Fibroblast of lung (primary cell): Measurements from ENCODE around the gene MNT. TPM values are rescaled to one million over a fixed set of nuclear protein-coding genes. Genes with fewer than 3 reads are reported as not detected.

ENCODE experiments used
- DNase-seq, 2 donors: peaks; one replicate each; pipeline versions ENCODE4 v3.0.0 to v3.0.0-alpha.2; 2010; ENCODE audit warnings: low read depth in 2 of 2
- H2AFZ ChIP-seq: 2 replicates; pipeline ENCODE4 v1.5.1; 2012; ENCODE audit warnings: low read length, control low read depth, inconsistent platforms
- H3K27ac ChIP-seq: 2 replicates; pipeline ENCODE4 v1.5.1; 2011; ENCODE audit warnings: low read length, control low read depth; ENCODE audit not compliant: insufficient read depth
- H3K27me3 ChIP-seq: 2 replicates; pipeline ENCODE4 v1.5.1; 2011; ENCODE audit warnings: mild to moderate bottlenecking, low read length; ENCODE audit not compliant: control insufficient read depth, insufficient read depth
- H3K36me3 ChIP-seq: 2 replicates; pipeline ENCODE4 v1.5.1; 2011; ENCODE audit warnings: low read length; ENCODE audit not compliant: control insufficient read depth, insufficient read depth
- H3K4me1 ChIP-seq: 2 replicates; pipeline ENCODE4 v1.5.1; 2011; ENCODE audit warnings: low read length; ENCODE audit not compliant: control insufficient read depth, insufficient read depth; ENCODE audit errors: extremely low read depth
- H3K4me2 ChIP-seq: 2 replicates; pipeline ENCODE4 v1.5.1; 2011; ENCODE audit warnings: low read length, control low read depth; ENCODE audit not compliant: insufficient read depth; ENCODE audit errors: extremely low read depth
- H3K4me3 ChIP-seq, 4 experiments: fragments of 200-600 bp in 1 of 4; sonication (generic) in 1 of 4; replicated peaks in 1 of 4; 2 replicates each; pipeline ENCODE4 v1.5.1; 2011 to 2016; ENCODE audit warnings: low read length in 4 of 4, low read depth in 3 of 4, mild to moderate bottlenecking in 3 of 4, control low read depth in 2 of 4, inconsistent platforms in 1 of 4, mixed read lengths in 1 of 4; ENCODE audit not compliant: insufficient read depth in 1 of 4; ENCODE audit errors: control extremely low read depth in 1 of 4
- H3K79me2 ChIP-seq: 2 replicates; pipeline ENCODE4 v1.5.1; 2012; ENCODE audit warnings: mild to moderate bottlenecking, low read length, inconsistent platforms; ENCODE audit not compliant: control insufficient read depth, insufficient read depth
- H3K9ac ChIP-seq: 2 replicates; pipeline ENCODE4 v1.5.1; 2011; ENCODE audit warnings: mild to moderate bottlenecking, low read length, control low read depth; ENCODE audit not compliant: insufficient read depth
- H3K9me3 ChIP-seq: 2 replicates; pipeline ENCODE4 v1.5.1; 2012; ENCODE audit warnings: low read depth, low read length; ENCODE audit not compliant: control insufficient read depth, insufficient read depth
- H4K20me1 ChIP-seq: 2 replicates; pipeline ENCODE4 v1.5.1; 2011; ENCODE audit warnings: low read length; ENCODE audit not compliant: control insufficient read depth, insufficient read depth; ENCODE audit errors: extremely low read depth
- CTCF ChIP-seq, 2 donors: IDR thresholded peaks in 1 of 2; conservative IDR thresholded peaks in 1 of 2; 1 replicate in 1 of 2; 2 replicates in 1 of 2; pipeline ENCODE4 v1.5.1; 2011 to 2012; ENCODE audit warnings: low read length in 2 of 2, control low read depth in 1 of 2, inconsistent platforms in 1 of 2, low read depth in 1 of 2, mild to moderate bottlenecking in 1 of 2
- EZH2 ChIP-seq: IDR thresholded peaks from 2 replicates; pipeline ENCODE4 v1.5.1; 2012; ENCODE audit warnings: low read length, control low read depth, mild to moderate bottlenecking; ENCODE audit errors: missing control alignments
- polyA plus RNA-seq, 2 donors: library from polyadenylated mRNA; depleted of rRNA in 1 of 2; stranded (reverse) in 1 of 2; unstranded in 1 of 2; fragments of >200 nt; gene quantifications; 2 replicates each; pipeline ENCODE4 v1.2.1, GENCODE V29; 2011 to 2012; ENCODE audit warnings: missing spikeins in 1 of 2
- total RNA-seq: library from RNA; depleted of rRNA; stranded (reverse); fragments of >200 nt; gene quantifications from 2 replicates; pipeline ENCODE4 v1.2.1, GENCODE V29; 2014

The MNT gene
- total and polyA plus RNA-seq, 2 donors (not counting 1 experiment from before 2014, with no cell fraction given) = 1.7 to 8.4 TPM

GRCh38 chr17:2376107-2376506 lies 24.8 kb downstream of the MNT start:
- TF ChIP-seq EZH2 = no peak
- TF ChIP-seq CTCF (conservative IDR thresholded peaks at IDR 0.05 in 1 of 2, IDR thresholded peaks at IDR 0.05 in 1 of 2; ENCODE audit: low read depth in 1 of 2, low read length in 2 of 2) = no peak
- Histone ChIP-seq H3K79me2 (no peaks in the 10 kb centered on the region), H3K36me3 (peaks cover 22% of the 10 kb centered on the region)

GRCh38 chr17:2375406-2375805 lies 25.5 kb downstream of the MNT start:
- Histone ChIP-seq H3K79me2 (no peaks in the 10 kb centered on the region), H4K20me1 (no peaks in the 10 kb centered on the region), H3K27me3 (no peaks in the 10 kb centered on the region), H3K9me3 (no peaks in the 10 kb centered on the region), H3K36me3 (peaks cover 22% of the 10 kb centered on the region), H3K4me3 (no peak overlapping the region), H3K27ac (no peak overlapping the region), H3K4me1 (no peaks in the 10 kb centered on the region), H3K9ac (no peak overlapping the region), H2AFZ (no peak overlapping the region), H3K4me2 (no peak overlapping the region)
- no peak for DNase-seq
- no peak for TF ChIP-seq EZH2
- TF ChIP-seq CTCF (conservative IDR thresholded peaks at IDR 0.05 in 1 of 2, IDR thresholded peaks at IDR 0.05 in 1 of 2; ENCODE audit: low read depth in 1 of 2, low read length in 2 of 2) = no peak

More at GRCh38 chr17:2376107-2376506, 24.8 kb downstream of the MNT start:
- H3K9ac ChIP-seq = no peak overlapping the region
- no peak overlapping the region for H2AFZ ChIP-seq
- no peak for DNase-seq
- no peak overlapping the region for H3K4me2 ChIP-seq
- H3K4me3 ChIP-seq = no peak overlapping the region
- H3K9me3 ChIP-seq = no peaks in the 10 kb centered on the region
- H4K20me1 ChIP-seq = no peaks in the 10 kb centered on the region
- no peaks in the 10 kb centered on the region for H3K4me1 ChIP-seq
- no peak overlapping the region for H3K27ac ChIP-seq
- no peaks in the 10 kb centered on the region for H3K27me3 ChIP-seq

GRCh38 chr17:2374549-2375285 lies 26.1 kb downstream of the MNT start:
- Histone ChIP-seq H3K4me3 (no peak overlapping the region), H3K9ac (no peak overlapping the region)
- no peak for DNase-seq

More at GRCh38 chr17:2374549-2375285, 26.1 kb downstream of the MNT start:
- no peaks in the 10 kb centered on the region for H3K9me3 ChIP-seq
- no peak overlapping the region for H2AFZ ChIP-seq
- no peak overlapping the region for H3K4me2 ChIP-seq
- H3K4me1 ChIP-seq = no peaks in the 10 kb centered on the region
- H3K79me2 ChIP-seq = no peaks in the 10 kb centered on the region
- H3K36me3 ChIP-seq = peaks cover 17% of the 10 kb centered on the region
- TF ChIP-seq CTCF (conservative IDR thresholded peaks at IDR 0.05 in 1 of 2, IDR thresholded peaks at IDR 0.05 in 1 of 2; ENCODE audit: low read depth in 1 of 2, low read length in 2 of 2) (no peak), EZH2 (no peak)
- H4K20me1 ChIP-seq = no peaks in the 10 kb centered on the region
- no peak overlapping the region for H3K27ac ChIP-seq
- no peaks in the 10 kb centered on the region for H3K27me3 ChIP-seq
